Measurements from ENCODE around the gene HOMER2. TPM values are rescaled to one million over a fixed set of nuclear protein-coding genes. Genes with fewer than 3 reads are reported as not detected.

Gene HOMER2
- total RNA-seq, 1 donor from 2014 or later, result 75.3 TPM

DNA sequence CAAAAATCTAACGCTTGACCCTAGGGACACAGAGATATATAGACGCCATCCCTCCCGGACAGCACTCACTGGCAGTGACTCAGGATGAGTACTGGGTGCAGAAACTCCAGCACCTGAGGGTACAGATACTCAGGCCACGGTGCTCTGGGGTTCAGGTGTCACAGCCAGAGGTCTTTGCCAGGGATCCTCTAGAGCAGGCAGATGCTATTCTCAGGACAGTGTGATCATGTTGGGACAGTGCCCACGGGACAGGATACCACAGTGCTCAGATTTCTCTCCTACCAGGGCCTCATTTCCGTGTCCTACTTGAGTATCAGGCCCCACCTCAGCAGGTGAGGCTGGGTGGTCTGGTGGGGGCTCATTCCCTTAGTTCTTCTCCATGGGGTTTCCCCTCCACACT, 34.4 kb downstream of the HOMER2 start:
- FAIRE-seq (no peak), DNase-seq (ENCODE audit: low read depth) (no peak)
- Histone ChIP-seq H3K27me3 (ENCODE audit: control insufficient read depth, insufficient read depth, low read length) (no peaks in the 10 kb centered on the region), H3K4me3 (ENCODE audit: low read depth, low read length) (no peak overlapping the region), H3K36me3 (ENCODE audit: control insufficient read depth, insufficient read depth, low read length) (no peaks in the 10 kb centered on the region)
- TF ChIP-seq CTCF (IDR thresholded peaks at IDR 0.05; ENCODE audit: insufficient read depth, low read length, severe bottlenecking), result no peak

GRCh38 chr15:82917249-82917648, 35.3 kb downstream of the HOMER2 start:
- DNase-seq (ENCODE audit: low read depth) (no peak), FAIRE-seq (no peak)
- Histone ChIP-seq H3K27me3 (ENCODE audit: control insufficient read depth, insufficient read depth, low read length) (no peaks in the 10 kb centered on the region), H3K4me3 (ENCODE audit: low read depth, low read length) (no peak overlapping the region), H3K36me3 (ENCODE audit: control insufficient read depth, insufficient read depth, low read length) (no peaks in the 10 kb centered on the region)
- TF ChIP-seq CTCF (IDR thresholded peaks at IDR 0.05; ENCODE audit: insufficient read depth, low read length, severe bottlenecking), result no peak

DNA sequence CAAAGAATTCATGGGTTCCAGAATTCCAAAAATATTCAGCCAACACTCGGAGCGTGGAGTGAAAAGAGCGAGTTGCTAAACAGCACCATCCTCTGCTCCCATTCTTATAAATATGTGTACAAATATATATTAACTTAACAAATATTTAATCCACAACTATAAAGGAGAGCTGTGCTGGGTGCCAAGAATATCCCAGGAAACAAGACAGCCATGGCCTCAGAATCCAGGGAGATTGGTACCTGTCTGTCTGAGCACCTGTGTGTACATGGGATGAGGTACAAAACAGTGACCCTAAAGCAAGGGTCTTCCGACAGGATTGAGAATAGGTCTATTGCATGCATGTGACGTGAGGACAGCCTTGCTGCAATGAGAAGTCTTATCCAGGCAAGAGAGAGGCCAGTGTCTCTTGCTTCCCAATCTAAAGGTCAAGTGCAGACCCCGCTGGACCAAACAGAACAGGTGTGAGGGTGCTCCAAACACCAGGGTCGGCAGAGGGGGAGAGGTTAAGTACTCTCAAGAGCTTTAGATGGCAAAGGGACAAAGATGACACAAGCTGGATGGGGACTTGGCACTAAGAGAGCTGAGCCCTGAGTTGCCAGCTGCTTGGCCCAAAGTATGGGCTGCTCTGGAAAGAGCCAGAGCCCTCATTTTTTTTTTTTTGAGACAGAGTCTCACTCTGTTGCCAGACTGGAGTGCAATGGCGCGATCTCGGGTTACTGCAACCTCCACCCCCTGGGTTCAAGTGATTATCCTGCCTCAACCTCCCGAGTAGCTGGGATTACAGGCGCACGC, 36.2 kb downstream of the HOMER2 start:
- FAIRE-seq (no peak), DNase-seq (ENCODE audit: low read depth) (no peak)
- no peak overlapping the region for H3K4me3 ChIP-seq (ENCODE audit: low read depth, low read length)
- H3K27me3 ChIP-seq (ENCODE audit: control insufficient read depth, insufficient read depth, low read length), result no peaks in the 10 kb centered on the region
- no peak for TF ChIP-seq CTCF (IDR thresholded peaks at IDR 0.05; ENCODE audit: insufficient read depth, low read length, severe bottlenecking)
- H3K36me3 ChIP-seq (ENCODE audit: control insufficient read depth, insufficient read depth, low read length), result no peaks in the 10 kb centered on the region

DNA sequence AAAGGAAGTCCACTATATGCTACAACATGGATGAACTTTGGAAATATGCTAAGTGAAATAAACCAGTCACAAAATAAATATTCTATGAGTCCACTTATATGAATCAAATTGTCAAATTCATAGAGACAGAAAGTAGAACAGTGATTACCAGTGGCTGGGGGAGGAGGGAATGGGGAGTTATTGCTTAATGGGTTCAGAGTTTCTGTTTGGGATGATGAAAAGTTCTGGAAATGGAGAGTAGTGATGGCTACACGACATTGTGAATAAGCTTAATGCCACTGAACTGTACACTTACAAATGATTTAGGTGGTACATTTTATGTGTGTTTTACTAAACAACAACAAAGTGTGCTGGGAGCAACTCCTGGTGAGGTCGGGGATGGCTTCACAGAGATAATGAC, 38.1 kb downstream of the HOMER2 start:
- no peak for DNase-seq (ENCODE audit: low read depth)
- FAIRE-seq, result no peak
- H3K4me3 ChIP-seq (ENCODE audit: low read depth, low read length), result no peak overlapping the region
- H3K36me3 ChIP-seq (ENCODE audit: control insufficient read depth, insufficient read depth, low read length), result no peaks in the 10 kb centered on the region
- H3K27me3 ChIP-seq (ENCODE audit: control insufficient read depth, insufficient read depth, low read length), result no peaks in the 10 kb centered on the region
- TF ChIP-seq CTCF (IDR thresholded peaks at IDR 0.05; ENCODE audit: insufficient read depth, low read length, severe bottlenecking), result no peak

DNA sequence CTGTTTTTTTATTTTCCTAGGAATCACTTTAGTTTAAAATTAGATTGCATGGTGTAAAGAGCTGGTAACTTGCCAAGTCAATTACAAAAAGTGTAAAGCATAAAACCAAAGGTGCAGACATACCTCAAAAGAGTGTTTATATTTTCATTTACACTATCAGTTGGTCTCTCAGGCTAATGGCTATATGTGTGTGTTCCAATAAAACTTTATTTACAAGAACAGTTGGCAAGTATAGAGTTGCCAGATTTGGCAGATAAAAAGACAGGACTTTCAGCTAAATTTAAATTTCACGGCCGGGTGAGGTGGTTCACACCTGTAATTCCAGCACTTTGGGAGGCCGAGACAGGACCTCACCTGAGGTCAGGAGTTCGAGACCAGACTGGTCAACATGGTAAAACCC, 41.1 kb downstream of the HOMER2 start:
- Histone ChIP-seq H3K4me3 (ENCODE audit: low read depth, low read length) (no peak overlapping the region), H3K27me3 (ENCODE audit: control insufficient read depth, insufficient read depth, low read length) (no peaks in the 10 kb centered on the region), H3K36me3 (ENCODE audit: control insufficient read depth, insufficient read depth, low read length) (no peaks in the 10 kb centered on the region)
- TF ChIP-seq CTCF (IDR thresholded peaks at IDR 0.05; ENCODE audit: insufficient read depth, low read length, severe bottlenecking), result no peak
- FAIRE-seq, result no peak
- no peak for DNase-seq (ENCODE audit: low read depth)

DNA sequence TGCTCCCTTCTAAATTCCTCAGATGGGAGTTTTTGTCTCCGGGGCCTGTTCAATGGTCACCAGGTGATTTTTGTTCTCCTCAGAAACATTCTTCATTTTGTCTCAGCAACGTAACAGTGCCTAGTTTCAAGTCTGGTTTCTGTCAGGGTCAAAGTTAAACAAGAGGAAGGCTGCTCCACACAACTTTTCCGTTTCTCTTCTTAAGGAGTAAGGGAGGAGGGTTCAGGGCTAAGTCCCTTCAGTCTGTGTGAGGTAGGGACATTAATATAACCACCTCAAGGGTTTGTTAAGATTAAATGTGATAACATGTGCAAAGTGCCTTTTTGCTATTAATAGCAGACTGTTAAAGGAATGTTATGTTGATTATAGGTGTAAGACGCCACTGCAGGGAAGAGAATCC, 41.8 kb downstream of the HOMER2 start:
- DNase-seq (ENCODE audit: low read depth) (no peak), FAIRE-seq (no peak)
- Histone ChIP-seq H3K4me3 (ENCODE audit: low read depth, low read length) (no peak overlapping the region), H3K36me3 (ENCODE audit: control insufficient read depth, insufficient read depth, low read length) (no peaks in the 10 kb centered on the region), H3K27me3 (ENCODE audit: control insufficient read depth, insufficient read depth, low read length) (no peaks in the 10 kb centered on the region)
- no peak for TF ChIP-seq CTCF (IDR thresholded peaks at IDR 0.05; ENCODE audit: insufficient read depth, low read length, severe bottlenecking)
